Measurements from ENCODE around the gene CADPS.

- no peak for TF ChIP-seq POLR2A (IDR thresholded peaks at IDR 0.05)
- TF ChIP-seq CTCF (IDR thresholded peaks at IDR 0.05 in 8 of 11, conservative IDR thresholded peaks at IDR 0.05 in 3 of 11), result no peak
- no peak for TF ChIP-seq POLR2AphosphoS5 (IDR thresholded peaks at IDR 0.05)
These were observed 275.2 kb downstream of the CADPS start for GRCh38 chr3:62600033-62600432.
